GM18868 (cell line): ENCODE data around the gene ASB6.
"Not testable (repeated sequence)": the region's sequence is repeated elsewhere in the genome, so short reads cannot be mapped to it uniquely, and the experiment has no call there.

Source experiments
- ATAC-seq: cut with Tn5 transposase; IDR thresholded peaks from one replicate; pipeline ENCODE4 v1.9.1; 2021; ENCODE audit warnings: mild to moderate bottlenecking, moderate library complexity; ENCODE audit not compliant: unreplicated experiment

The ASB6 gene

DNA sequence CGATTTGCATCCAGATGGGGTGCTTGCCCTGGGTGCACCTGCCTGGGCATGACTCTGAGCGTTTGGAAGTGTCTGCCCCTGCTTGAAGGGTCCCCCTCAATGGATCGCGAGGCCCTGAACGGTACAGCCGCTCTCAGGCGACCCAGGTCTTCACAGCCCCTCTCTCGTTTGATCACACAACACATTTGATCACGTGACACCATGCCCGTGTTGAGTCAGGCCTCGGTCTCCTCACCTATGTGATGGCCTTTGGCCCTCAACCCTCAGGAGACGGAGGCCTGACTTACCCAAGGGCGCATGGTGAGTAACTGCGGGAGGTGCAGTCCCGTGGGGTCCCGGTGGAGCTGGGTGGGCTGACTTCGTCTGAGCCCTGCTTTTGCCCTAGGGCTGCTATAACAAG, 3.0 kb upstream of the ASB6 start:
- ATAC-seq: no peak

DNA sequence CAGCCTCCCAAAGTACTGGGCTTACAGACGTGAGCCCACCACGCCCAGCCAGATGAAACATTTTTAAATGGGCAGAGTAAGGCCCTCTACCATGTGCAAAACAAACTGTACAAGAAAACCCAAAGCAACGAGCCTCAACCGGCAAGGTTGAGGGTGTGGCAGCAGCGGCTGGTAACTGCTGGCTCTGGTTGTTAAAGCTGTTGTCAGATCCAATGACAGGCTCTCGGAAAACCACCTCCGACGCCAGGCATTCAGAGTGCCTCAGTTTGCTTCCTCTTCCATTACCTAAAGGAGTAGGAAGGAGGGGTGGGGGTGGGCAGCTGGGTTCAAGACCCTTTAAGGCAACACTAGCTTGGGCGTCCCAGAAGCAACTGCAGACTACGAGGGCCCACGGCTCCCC, 2.4 kb upstream of the ASB6 start:
- ATAC-seq: no peak

DNA sequence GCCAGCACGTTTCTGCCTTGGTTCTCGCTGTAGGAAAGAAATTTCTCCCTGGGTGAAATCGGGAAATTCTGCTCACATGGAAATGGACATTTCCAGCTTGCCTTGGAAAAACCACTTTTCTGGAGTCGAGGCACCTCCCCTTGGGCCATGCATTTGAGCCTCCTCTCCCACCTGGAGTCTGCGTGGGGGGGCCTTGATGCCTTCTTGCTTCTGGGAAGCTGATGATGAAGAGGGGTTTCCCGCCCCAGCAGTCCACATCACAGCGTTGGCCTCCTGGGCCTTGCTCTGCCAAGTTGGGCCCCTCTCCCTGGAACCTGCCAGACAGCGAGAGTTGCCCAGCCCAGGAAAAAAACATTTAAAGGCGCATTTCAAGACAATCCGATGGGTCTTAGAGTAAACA, 1.8 kb upstream of the ASB6 start:
- ATAC-seq: no peak

DNA sequence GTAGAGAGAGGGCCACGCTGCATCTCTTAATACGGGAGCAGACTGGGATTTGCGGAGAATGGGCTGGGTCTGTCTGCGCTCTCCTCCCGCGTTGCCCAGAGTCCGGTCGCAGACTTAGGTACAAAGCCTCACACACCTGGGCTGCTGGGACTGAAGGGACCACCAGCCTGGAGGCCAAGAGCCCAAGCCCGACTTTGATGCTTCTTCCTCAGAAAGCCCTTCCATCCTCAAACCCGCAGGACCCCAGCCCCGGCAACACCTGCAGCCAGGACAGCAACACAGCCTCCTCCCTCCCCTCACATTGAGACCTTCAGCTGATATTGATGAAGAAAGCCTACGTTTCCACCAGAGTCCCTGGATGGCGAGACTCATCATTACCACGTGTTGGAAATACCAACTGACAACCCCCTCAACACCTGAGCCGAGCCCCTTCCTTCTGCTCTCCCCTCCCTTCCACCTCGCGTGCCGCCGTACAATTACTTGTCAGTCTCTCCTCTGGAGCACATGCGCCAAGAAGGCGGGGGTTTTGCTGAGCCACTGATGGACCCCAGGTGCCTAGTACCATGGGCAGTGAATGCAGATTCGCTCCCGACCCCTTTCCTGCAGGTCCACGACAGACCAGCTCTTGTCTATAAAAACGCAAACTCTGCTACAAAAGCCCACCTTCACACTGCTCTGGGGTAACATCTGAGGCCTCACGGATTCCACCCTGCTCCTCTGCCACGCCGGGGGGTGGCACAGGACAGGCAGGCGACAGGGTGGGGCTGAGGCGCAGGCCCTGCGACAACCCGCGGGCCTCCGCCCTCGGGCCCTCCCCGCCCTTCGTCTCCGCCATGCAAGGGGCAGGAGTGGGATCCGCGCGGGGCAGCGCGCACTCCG, 841 bp downstream of the ASB6 start:
- ATAC-seq: no peak

DNA sequence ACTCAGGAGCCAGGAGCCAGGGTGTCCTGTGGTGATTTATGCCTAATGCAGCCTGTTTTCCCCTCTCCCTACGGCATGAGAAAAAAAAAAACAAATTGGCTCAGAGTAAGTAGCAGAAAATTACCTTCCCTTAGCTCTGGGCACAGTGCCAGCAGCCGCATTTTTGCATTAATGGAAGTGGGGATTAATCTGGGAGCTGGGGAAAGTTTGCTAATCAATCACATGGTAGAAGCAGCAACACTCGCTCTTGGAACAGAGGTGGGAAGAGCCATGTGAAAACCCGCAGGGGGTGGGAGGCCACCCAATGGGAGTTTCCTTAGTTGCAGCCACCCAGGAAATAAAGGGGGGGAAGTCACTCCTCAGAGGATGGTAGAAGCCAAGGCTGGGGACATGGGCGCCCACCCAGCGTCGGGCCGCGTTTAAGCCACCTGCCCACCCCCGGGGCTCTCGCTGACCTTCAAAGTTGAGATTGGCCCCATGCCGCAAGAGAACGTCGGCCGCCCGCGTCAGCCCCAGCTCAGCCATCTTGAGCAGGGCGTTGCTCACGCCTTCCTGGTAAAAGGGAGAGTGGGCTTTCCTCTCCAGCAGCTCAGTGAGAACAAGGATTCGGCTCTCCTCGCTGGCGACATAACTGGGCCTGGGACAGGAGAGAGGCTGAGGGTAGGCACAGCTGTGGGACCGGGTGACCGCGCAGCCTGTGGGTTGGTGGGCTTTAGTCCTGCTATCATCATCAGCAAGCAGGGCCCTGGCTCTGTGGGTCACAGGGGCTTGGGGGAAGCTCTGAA, 1.7 kb downstream of the ASB6 start:
- no peak for ATAC-seq

DNA sequence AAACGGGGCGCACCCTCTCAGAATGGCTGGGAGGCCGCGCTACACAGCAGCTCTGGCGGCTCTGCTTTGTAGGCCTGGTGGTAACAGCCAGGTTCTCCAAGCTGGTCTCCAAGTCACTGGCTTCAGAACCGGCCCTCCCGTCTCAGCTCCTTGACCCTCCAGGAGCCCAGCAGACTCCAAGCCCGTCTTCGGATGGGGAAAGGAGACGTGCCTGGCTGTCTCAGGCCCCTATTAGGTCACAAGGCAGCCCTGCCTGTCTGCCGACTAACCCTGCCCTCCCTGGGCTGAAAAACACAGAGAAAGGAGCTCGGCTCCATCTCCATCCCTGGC, 2.2 kb downstream of the ASB6 start:
- no peak for ATAC-seq

DNA sequence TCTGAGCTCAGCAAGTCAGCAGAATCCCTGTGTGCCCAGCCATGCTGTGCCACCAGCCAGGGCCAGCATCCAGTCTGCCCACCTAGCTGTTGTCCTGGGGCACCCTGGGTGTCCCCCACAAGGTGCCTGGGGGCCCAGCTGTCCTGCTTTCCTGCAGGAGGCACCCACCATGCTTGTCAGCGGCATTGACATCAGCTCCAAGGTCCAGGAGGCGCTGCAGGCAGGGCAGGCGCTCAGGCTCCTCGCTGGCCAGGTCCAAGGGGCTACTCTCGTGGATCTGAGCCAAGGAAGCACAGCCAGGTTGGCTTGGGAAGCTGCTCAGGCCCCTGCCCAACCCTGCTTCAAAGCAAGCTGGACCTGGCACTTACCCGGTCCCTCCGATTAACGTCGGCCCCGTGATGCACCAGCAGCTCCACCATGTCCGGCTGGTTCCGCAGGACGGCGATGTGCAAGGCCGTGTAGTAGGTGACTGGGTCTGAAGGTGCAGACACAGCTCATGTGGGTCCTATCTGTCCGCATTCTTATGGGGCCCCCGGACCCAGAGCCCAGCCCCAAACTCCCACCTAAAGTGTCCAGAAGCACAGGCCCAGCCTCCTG, 2.8 kb downstream of the ASB6 start:
- no peak for ATAC-seq

DNA sequence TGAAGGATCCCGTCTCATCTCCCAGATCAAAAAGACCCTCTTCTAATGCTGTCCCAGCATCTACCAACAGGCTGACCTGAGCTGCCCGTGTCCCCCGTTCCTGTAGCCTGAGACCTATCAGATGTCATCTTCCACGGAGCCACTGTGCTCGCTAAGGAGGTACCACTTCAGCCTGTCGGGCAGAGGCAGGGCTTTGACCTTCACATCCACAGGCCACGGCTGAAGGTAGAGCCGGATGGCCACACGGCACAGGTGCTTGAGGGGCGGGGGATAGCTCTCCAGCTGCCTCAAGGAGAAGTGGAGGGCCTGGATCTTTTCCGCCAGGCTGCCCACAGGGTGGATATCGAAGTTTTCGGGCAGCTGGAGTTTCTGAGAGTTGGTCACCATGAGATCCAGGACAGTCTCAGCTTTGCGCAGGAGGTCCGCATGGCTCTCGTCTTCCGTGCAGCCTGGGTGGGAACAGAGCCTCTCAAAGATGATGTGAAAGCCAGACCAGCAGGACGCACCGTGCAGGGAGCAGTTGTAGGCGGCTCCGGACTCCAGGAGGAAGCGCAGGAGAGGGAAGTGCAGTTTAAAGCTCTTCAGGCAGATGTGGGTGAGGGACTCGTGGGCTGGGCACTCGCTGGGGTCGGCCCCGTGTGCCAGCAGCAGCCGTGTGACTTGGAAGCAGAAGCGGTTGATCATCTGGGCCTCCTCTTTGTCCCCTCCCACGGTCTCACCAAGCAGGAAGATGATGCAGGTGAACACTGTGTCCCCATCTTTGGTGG, 4.1 kb downstream of the ASB6 start:
- ATAC-seq: no peak

DNA sequence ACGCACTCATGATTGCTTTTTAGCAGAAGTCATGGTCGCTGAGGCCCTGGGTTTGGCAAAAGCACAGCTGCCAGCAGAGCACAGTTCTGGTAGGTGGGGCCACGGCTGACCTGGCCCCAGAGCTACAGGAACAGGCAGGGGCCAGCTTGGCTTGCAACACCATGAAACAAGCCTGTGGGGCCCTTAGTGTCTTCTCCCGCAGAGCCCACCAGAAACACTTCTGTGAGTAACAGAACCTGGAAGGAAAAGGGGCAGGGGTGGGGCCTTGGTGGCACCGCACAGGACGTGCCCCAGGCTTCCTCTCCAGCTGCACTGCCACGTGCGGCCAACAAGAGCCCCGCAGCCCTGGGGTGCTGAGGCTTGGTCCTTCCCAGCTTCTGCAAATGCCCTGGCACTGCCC, 4.8 kb downstream of the ASB6 start:
- ATAC-seq: no peak

DNA sequence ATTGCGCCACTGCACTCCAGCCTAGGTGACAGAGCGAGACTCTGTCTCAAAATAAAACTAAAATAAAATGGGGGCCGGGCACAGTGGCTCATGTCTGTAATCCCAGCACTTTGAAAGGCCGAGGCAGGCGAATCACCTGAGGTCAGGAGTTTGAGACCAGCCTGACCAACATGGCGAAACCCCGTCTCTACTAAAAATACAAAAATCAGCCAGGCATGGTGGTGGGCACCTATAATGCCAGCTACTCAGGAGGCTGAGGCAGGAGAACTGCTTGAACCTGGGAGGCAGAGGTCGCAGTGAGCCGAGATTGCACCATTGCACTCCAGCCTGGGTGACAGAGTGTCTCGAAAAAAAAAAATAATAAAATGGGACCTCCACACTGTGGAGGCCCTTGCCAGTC, 5.6 kb downstream of the ASB6 start:
- not testable (repeated sequence) for ATAC-seq

DNA sequence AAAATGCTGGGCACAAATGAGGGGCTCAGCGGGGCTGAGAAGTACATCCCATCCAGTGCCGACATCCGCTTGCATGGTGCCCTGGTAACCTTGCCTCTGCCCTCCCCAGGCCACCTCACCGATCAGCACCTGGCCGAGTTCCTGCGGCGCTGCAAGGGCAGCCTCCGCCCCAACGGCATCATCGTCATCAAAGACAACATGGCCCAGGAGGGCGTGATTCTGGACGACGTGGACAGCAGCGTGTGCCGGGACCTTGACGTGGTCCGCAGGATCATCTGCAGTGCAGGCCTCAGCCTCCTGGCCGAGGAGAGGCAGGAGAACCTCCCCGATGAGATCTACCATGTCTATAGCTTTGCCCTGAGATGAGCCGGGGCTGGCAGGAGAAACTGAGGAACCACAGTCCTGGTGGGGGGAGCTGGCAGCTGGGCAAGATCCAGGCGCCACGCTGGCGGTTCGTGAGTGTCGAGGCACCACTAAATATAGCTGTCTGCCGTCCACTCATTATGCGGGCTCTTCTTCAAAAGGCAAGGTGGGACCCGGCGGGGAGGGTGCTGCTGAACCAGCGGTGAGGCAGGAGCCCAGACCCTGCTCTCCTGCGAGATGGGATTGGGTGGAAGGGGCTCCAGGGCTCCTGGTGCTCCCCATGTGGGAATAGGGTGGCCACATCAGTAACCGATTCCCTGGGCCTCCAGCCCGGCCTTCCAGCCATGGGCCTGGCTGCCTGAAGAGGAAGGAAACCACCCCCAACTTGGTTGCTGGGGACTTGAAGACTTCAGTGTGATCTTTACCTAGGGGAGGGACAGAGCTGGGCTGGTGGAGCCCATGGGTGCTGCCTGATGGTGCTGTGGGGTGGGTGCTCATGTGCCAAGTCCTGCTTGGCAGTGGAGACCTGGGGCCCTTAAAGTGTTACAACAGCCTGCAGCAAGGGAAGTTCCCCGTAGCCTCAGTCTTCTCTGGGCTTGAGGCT, 6.6 kb downstream of the ASB6 start:
- no peak for ATAC-seq

DNA sequence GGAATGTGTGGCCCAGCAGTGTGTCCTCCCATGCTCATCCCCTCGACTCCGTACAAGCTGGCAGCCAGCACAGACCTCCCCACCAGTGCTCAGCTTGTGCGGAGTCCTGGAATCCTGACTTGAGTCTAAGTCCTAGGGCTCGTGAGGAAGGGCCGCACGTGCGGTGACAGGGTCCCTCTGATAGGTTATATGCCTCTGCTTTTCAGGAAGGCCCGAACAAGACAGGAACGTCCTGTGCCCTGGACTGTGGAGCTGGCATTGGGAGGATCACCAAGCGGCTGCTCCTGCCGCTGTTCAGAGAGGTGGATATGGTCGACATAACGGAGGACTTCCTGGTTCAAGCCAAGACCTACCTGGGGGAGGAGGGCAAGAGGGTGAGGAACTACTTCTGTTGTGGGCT, 8.1 kb downstream of the ASB6 start:
- no peak for ATAC-seq

DNA sequence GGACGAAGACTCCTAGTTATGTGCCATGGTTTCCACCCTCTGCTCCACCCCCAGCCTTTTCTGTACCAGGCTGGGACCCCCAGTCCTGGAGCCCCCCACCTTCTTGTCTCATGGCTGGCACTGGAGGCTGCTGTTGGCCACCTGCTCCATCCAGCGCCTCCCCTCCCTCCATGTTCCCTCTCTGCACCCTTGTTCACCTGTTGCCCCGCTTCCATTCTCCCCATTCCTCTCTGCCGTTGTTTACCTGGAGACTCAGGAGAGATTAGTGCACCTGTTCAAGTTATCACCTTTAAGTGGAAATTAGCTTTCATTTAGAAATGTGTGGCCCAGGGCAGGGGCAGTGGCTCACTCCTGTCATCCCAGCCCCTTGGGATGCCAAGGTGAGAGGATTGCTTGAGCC, 8.7 kb downstream of the ASB6 start:
- ATAC-seq: no peak

DNA sequence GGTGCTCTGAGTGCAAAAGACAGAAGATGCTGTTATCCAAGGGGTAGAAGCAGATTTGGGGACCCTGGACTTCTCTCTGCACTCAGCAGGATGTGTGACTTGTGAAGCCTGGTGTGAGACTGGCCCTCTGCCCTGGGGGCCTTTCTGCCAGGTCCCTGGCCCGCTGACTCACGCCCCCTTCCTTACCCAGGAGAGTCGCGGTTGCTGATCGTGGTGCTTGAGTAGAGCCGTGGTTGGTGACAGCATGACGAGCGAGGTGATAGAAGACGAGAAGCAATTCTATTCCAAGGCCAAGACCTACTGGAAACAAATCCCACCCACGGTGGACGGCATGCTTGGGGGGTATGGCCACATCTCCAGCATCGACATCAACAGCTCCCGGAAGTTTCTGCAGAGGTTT, 9.5 kb downstream of the ASB6 start:
- ATAC-seq: no peak

DNA sequence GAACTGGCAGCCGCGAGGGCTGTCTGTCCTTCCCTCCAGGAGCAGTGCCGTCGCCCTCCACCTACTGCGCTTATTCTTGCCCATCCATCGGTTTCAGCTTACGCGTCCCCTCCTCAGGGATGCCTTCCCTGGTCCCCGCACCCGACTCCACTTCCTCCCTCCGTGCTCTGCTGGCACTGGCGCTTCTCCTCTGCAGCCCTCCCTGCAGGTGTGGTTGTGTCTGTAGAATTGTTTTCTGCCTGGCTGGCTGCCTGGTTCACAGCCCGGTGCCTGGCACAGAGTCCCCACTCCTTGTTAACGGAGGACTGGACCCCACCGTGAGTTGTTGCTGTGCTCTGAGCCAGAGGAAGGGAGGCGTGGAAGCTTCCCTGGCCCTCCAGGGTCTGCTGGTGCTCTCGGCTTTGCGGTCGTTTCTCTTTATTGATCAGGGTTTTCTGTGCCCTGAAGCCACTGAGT, 10.2 kb downstream of the ASB6 start:
- ATAC-seq: no peak

DNA sequence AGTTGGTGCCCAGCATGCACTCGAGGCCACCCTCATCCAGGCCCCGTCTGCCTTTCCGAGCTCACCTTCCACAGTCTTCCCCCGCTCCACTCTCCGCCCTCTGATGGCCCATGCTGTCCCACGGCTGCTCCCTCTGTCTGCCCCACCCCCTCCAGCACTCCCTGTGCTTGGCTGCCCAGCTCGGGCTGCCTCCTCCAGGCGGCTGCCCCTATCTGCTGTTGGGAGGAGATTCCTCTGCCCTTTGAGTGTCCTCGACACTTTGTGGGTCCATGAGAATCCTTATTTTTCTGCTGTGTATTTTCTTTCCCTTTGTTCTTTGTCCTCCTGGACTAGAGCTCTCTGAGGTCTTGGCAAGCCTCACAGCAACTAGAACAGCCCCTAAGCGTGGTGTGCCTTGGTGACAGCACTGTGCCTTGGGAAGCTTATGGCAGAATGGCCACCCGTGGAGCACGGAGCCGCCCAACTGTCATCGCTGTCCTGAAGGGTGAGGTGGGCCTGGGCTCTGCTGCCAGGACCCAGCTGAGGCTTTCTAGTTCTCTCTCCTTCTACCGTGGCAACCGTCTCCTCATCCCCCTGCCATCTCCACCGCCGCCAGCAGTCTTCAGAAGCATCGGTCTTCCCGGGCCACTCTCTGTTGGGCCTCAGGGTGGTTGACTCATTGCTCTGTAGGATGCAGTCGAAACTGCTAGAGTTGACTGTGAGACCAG, 10.8 kb downstream of the ASB6 start:
- no peak for ATAC-seq

DNA sequence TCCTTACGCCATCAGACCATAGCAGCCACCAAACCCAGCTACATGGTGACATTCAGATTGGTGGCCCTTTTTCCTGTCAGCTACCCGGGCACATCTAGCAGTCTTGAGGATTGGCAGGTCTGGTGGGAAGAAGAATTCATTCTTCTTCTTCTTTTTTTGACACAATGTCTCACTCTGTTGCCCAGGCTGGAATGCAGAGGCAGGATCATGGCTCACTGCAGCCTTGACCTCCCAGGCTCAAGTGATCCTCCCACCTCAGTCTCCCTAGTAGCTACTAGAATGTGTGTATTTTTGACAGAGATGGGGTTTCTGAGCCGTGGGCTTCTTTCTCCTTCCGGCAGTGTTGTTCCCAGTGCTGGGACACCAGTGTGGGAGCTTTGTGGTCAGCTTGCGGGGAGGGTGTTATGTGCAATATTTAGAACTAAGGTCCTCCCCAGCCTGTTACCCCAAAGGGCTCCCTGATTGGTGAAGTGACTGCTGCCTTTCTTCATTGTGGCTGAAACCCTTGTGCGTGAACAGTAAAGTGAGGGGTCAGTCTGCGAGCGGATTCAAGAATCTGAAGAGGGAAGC, 12.6 kb downstream of the ASB6 start:
- ATAC-seq: no peak

DNA sequence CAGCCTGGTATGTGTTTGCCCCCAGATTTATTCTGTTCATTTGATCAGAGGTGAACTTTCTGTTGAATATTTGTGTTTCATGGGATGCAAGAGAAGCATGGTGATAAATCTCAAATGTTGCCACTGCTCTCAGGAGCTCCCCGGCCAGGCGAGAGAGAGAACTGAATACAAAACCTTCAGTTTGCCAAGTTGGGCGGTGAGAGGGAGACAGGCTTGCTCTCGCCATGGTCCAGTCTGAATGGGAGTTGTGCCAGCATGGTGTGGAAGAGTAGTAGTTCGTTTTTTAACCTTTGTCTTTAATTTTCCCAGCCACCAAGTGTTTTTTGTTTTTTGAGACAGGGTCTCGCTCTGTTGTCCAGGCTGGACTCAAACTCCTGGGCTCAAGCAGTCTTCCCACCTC, 13.2 kb downstream of the ASB6 start:
- no peak for ATAC-seq
